ENCODE results near the gene DEPDC4. TPM values are rescaled to one million over a fixed set of nuclear protein-coding genes. Genes with fewer than 3 reads are reported as not detected.

DEPDC4 gene
- total RNA-seq: 0.22 and 0.26 TPM in 2 replicates

DNA sequence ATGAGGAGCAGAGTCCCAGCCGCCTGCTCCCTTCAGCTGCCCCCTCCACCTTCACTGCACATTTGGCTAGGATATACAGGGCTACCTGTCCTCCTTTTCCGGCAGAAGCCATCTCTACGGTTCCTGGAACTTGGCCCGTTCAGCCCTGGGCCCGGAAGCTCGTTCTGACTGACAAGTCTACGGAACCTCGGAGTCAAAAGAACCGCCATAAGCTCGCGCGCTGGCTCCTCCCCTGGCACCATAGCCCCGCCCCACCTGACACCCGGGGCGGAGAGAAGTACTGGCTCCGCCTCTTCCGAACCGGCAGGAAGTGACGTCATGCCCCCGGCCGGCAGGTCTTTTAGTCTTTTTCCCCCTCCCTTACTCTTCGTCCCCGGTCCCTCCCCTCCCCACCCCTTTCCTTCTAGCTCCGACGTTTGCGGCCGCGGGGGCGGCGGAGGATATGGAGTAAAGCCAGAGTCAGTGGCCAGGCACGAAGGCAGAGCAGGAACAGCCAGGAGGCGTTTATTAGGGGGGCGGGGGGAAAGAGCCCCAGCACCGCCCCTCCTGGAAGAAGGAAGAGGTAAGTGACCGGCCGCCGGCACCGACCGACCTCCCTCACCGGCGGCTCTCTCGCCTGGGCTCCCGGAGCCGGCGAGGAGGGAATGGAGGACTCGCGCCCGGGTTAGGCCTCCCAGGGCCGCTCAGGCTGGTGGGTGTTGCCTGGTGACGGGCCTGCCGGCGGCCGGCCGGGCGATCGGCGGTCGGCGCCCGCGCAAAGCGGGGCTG is at the start of gene DEPDC4, which contains the start of gene SCYL2:
Gene DEPDC4, minus strand, starts transcription at position 245 of the 768 bp plus-strand sequence. Its CDS starts 3 bp downstream, at position 242.
Gene SCYL2, plus strand, starts transcription at position 343 of the 768 bp plus-strand sequence. CDS start 15,794 bp downstream, outside the sequence.

DNA sequence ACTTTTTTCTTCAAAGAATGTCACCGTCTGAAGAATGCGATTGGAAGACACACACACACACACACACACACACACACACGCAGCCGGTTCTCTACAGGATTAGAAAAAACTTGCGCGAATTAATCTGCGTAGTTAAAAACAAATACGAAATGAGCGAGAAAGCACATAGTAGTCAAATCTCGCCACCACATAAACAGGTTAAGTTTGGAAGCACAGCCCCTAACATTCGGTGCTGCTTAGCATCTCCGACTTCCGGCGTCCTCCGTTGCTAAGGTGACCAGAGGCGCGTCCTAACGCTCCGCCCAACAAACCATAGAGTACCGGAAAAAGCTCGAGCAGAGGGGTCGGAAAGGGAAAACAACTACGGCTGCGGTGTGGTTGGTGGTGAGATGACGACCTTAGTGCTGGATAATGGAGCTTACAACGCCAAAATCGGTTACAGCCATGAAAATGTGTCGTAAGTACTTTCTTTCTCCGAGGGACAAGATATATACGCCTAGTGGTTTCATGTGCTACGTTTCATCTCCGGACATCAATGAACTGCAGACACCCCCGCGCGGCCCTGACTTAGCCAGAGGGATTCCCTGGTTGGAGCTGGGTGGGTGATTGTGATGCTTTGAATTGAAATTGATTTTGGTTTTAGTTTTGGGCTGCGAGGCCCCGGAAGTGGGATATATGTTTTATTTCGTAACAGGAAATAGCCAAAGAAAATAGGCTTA is 66.3 kb downstream of the DEPDC4 start, which contains the start of gene ACTR6:
Gene ACTR6, plus strand, starts transcription at position 353 of the 719 bp plus-strand sequence. Its CDS starts 37 bp downstream, at position 390.

Other genes with a start within 250 kb of the DEPDC4 start
- gene BLTP3B, start 124.2 kb downstream of the DEPDC4 start, total RNA-seq: 8.7 and 15.0 TPM in 2 replicates
- gene ACTR6, start 66.3 kb downstream of the DEPDC4 start, total RNA-seq: 10.5 and 15.4 TPM in 2 replicates
- 37.4 and 42.8 TPM in 2 replicates for gene SCYL2, start 98 bp upstream of the DEPDC4 start, total RNA-seq
- under 0.01 TPM in 1 of 2 replicates, not detected in the other for gene SLC17A8, start 90.0 kb upstream of the DEPDC4 start, total RNA-seq
- not detected in 2 replicates for gene NR1H4, start 206.8 kb upstream of the DEPDC4 start, total RNA-seq

All from dermis lymphatic vessel endothelial cell (primary cell).